CD4-positive, alpha-beta T cell (primary cell): ENCODE results near the gene SFMBT1. TPM values are rescaled to one million over a fixed set of nuclear protein-coding genes. Genes with fewer than 3 reads are reported as not detected.
A peak's percentile ranks its signal among the peaks of the same experiment; 100 is the strongest.

Source experiments
- ATAC-seq: fragments of 200-7000 bp; cut with Tn5 transposase; one replicate; pipeline ENCODE4 v1.10.0; 2022; ENCODE audit warnings: mild to moderate bottlenecking; ENCODE audit not compliant: poor library complexity
- CTCF ChIA-PET: fragments of 350-600 bp; sonication (Branson Sonifier 250); formaldehyde crosslinking; loops from one replicate; lab custom pipeline; 2021; ENCODE audit warnings: antibody characterized with exemption, inconsistent platforms; lab: Charles Lee
- POLR2A ChIA-PET: fragments of 350-600 bp; sonication (Branson Sonifier 250); formaldehyde crosslinking; loops from one replicate; lab custom pipeline; 2021; ENCODE audit warnings: antibody characterized with exemption, inconsistent platforms; lab: Charles Lee
- DNase-seq, 14 experiments: peaks; one replicate each; pipeline ENCODE4 v3.0.0-alpha.2; 2013 to 2020; ENCODE audit warnings: mixed read lengths in 2 of 14
- H3K27ac ChIP-seq, 2 donors: one replicate each; pipeline versions ENCODE4 v1.5.1 to v1.7.0; 2013; ENCODE audit warnings: low read length in 2 of 2, low read depth in 1 of 2, mild to moderate bottlenecking in 1 of 2
- H3K27me3 ChIP-seq, 2 experiments: 1 replicate in 1 of 2; 2 replicates in 1 of 2; pipeline versions ENCODE4 v1.6.1 to v1.7.0; 2013; ENCODE audit warnings: low read length in 2 of 2, control low read depth in 1 of 2, mild to moderate bottlenecking in 1 of 2, moderate library complexity in 1 of 2; ENCODE audit not compliant: insufficient read depth in 2 of 2, control insufficient read depth in 1 of 2
- H3K36me3 ChIP-seq: one replicate; pipeline ENCODE4 v1.6.1; 2013; ENCODE audit warnings: low read length, control low read depth; ENCODE audit not compliant: insufficient read depth
- H3K4me1 ChIP-seq: one replicate; pipeline ENCODE4 v1.6.1; 2013; ENCODE audit warnings: low read length, control low read depth; ENCODE audit not compliant: insufficient read depth
- H3K4me3 ChIP-seq: one replicate; pipeline ENCODE4 v1.5.1; 2013; ENCODE audit warnings: mild to moderate bottlenecking, low read length, moderate library complexity
- H3K9me3 ChIP-seq, 2 experiments: 1 replicate in 1 of 2; 2 replicates in 1 of 2; pipeline versions ENCODE4 v1.6.1 to v1.7.0; 2013; ENCODE audit warnings: low read length in 2 of 2, mild to moderate bottlenecking in 2 of 2, control low read depth in 1 of 2, moderate library complexity in 1 of 2; ENCODE audit not compliant: control insufficient read depth in 1 of 2, insufficient read depth in 1 of 2
- H3K27ac Mint-ChIP-seq: one replicate; pipeline ENCODE4 v1.8.0; 2020; ENCODE audit warnings: mixed read lengths
- H3K27me3 Mint-ChIP-seq: one replicate; pipeline ENCODE4 v1.8.0; 2021; ENCODE audit warnings: mixed read lengths
- H3K36me3 Mint-ChIP-seq: one replicate; pipeline ENCODE4 v1.8.0; 2021; ENCODE audit warnings: low read depth, mixed read lengths
- H3K4me1 Mint-ChIP-seq: one replicate; pipeline ENCODE4 v1.8.0; 2021; ENCODE audit warnings: low read depth, mixed read lengths
- H3K4me3 Mint-ChIP-seq: one replicate; pipeline ENCODE4 v1.8.0; 2020; ENCODE audit warnings: mild to moderate bottlenecking, mixed read lengths
- H3K9me3 Mint-ChIP-seq: one replicate; pipeline ENCODE4 v1.8.0; 2020; ENCODE audit warnings: mixed read lengths
- CTCF ChIP-seq: fragments of 200-600 bp; IDR thresholded peaks from one replicate; pipeline ENCODE4 v1.8.0; 2022; ENCODE audit warnings: antibody characterized with exemption, mild to moderate bottlenecking
- intact Hi-C, 2 experiments: fragments of 100-400 bp; cut with DNase I in 1 of 2; cut with micrococcal nuclease in 1 of 2; formaldehyde crosslinking; loops; one replicate each; pipeline versions ENCODE4 v1.15.1 to v1.9.0; 2023 to 2025; cut with DNase I, micrococcal nuclease
- total RNA-seq, 174 experiments: library from RNA in 2 of 174; stranded (reverse) in 2 of 174; gene quantifications; one replicate each; pipeline ENCODE4 v1.2.3 and lab custom pipeline; 2021 to 2026

The SFMBT1 gene
- total RNA-seq, 2 experiments from 2014 or later: 54.3 to 55.9 TPM

GRCh38 chr3:53027254-53027844 lies 18.5 kb downstream of the SFMBT1 start:
- no peak for TF ChIP-seq CTCF
- H3K4me1 ChIP-seq: peaks cover 23% of the 10 kb centered on the region
- no peak overlapping the region for H3K27ac ChIP-seq
- Mint-ChIP-seq H3K4me1 (peaks cover 76% of the 10 kb centered on the region), H3K9me3 (no peaks in the 10 kb centered on the region), H3K27me3 (no peaks in the 10 kb centered on the region), H3K36me3 (no peaks in the 10 kb centered on the region), H3K27ac (no peak overlapping the region), H3K4me3 (no peak overlapping the region)
- no peaks in the 10 kb centered on the region for H3K36me3 ChIP-seq
- ATAC-seq: no peak
- H3K27me3 ChIP-seq: no peaks in the 10 kb centered on the region
- ChIA-PET CTCF (interaction anchor here (0.6 to 1.7 kb wide), 4 partner anchors 14 to 40 kb away, joined by 3 to 6 read pairs (median 4); no protein-coding TSS in a partner anchor), POLR2A (interaction anchor here (5.0 kb wide), 1 partner anchor 18 kb away, joined by 36 read pairs; the partner anchor contains the start of gene SFMBT1)
- H3K9me3 ChIP-seq: no peaks in the 10 kb centered on the region
- H3K4me3 ChIP-seq: no peak overlapping the region
- no peak for DNase-seq
- intact Hi-C loops: loop anchor here (2.0 to 5.0 kb wide), 2 partner anchors 19 to 40 kb away; partner anchors contain the start of gene SFMBT1 (in 1 of the 2)

GRCh38 chr3:53026382-53027162 lies 19.3 kb downstream of the SFMBT1 start:
- H3K4me3 ChIP-seq: no peak overlapping the region
- no peak overlapping the region for H3K27ac Mint-ChIP-seq
- no peaks in the 10 kb centered on the region for H3K36me3 ChIP-seq
- H3K27me3 ChIP-seq: no peaks in the 10 kb centered on the region
- ATAC-seq: peak; percentile 56
- H3K9me3 Mint-ChIP-seq: no peaks in the 10 kb centered on the region
- DNase-seq: peak in 1 of 14 experiments; percentile 29
- no peak overlapping the region for H3K27ac ChIP-seq
- H3K4me3 Mint-ChIP-seq: no peak overlapping the region
- H3K36me3 Mint-ChIP-seq: no peaks in the 10 kb centered on the region
- H3K4me1 Mint-ChIP-seq: peaks cover 76% of the 10 kb centered on the region
- H3K4me1 ChIP-seq: peaks cover 17% of the 10 kb centered on the region
- intact Hi-C loops: loop anchor here (2.0 to 5.0 kb wide), 2 partner anchors 20 to 39 kb away; partner anchors contain the start of gene SFMBT1 (in 1 of the 2)
- ChIA-PET CTCF (interaction anchor here (1.7 kb wide), 2 partner anchors 13 to 21 kb away, joined by 4 to 6 read pairs; no protein-coding TSS in a partner anchor), POLR2A (interaction anchor here (0.7 to 5.0 kb wide), 3 partner anchors 18 to 43 kb away, joined by 3 to 36 read pairs (median 4); partner anchors contain the start of gene SFMBT1)
- H3K9me3 ChIP-seq: no peaks in the 10 kb centered on the region
- no peaks in the 10 kb centered on the region for H3K27me3 Mint-ChIP-seq
- TF ChIP-seq CTCF: no peak

- no peaks in the 10 kb centered on the region for H3K36me3 ChIP-seq
- ChIA-PET CTCF (no interaction called here), POLR2A (interaction anchor here (0.8 kb wide), 1 partner anchor 41 kb away, joined by 3 read pairs; no protein-coding TSS in a partner anchor)
- Mint-ChIP-seq H3K4me1 (peaks cover 74% of the 10 kb centered on the region), H3K27ac (no peak overlapping the region), H3K4me3 (no peak overlapping the region), H3K27me3 (no peaks in the 10 kb centered on the region), H3K36me3 (no peaks in the 10 kb centered on the region), H3K9me3 (no peaks in the 10 kb centered on the region)
- DNase-seq (no peak), ATAC-seq (no peak)
- intact Hi-C loops: no loop called here
- no peaks in the 10 kb centered on the region for H3K9me3 ChIP-seq
- peaks cover 12% of the 10 kb centered on the region for H3K4me1 ChIP-seq
- H3K4me3 ChIP-seq: no peak overlapping the region
- no peak for TF ChIP-seq CTCF
- H3K27ac ChIP-seq: no peak overlapping the region
- no peaks in the 10 kb centered on the region for H3K27me3 ChIP-seq
Measured at GRCh38 chr3:53024315-53024714, 21.6 kb downstream of the SFMBT1 start.
